Measurements from ENCODE around the gene HOXA3. TPM values are rescaled to one million over a fixed set of nuclear protein-coding genes. Genes with fewer than 3 reads are reported as not detected.

HOXA3 gene
- total RNA-seq, 1 experiment from 2014 or later = not detected

GRCh38 chr7:27178366-27178765 lies 26.0 kb upstream of the HOXA3 start:
- Mint-ChIP-seq H3K4me3 (no peak overlapping the region), H3K36me3 (no peaks in the 10 kb centered on the region), H3K9me3 (no peaks in the 10 kb centered on the region), H3K27ac (no peak overlapping the region), H3K4me1 (peaks cover 22% of the 10 kb centered on the region), H3K27me3 (ENCODE audit: low read depth) (peaks cover 99% of the 10 kb centered on the region)
- DNase-seq (ENCODE audit: low spot score) (no peak), ATAC-seq (no peak)
- ChIA-PET POLR2A (no interaction called here), CTCF (interaction anchor here (1.3 to 2.5 kb wide), 9 partner anchors 11 to 409 kb away, joined by 3 to 34 read pairs (median 19); partner anchors contain the start of genes HOXA13 and HOXA9)
- TF ChIP-seq NR2C2 (CRISPR knock-in tag; IDR thresholded peaks at IDR 0.05) (no peak), FOXP4 (CRISPR knock-in tag; IDR thresholded peaks at IDR 0.05) (no peak), ZNF281 (CRISPR knock-in tag; IDR thresholded peaks at IDR 0.05) (no peak), MXD4 (CRISPR knock-in tag; IDR thresholded peaks at IDR 0.05; ENCODE audit: borderline replicate concordance) (no peak), CTCF (IDR thresholded peaks at IDR 0.05) (no peak), STAT6 (CRISPR knock-in tag; conservative IDR thresholded peaks at IDR 0.05; ENCODE audit: low read depth) (no peak), ZNF121 (CRISPR knock-in tag; IDR thresholded peaks at IDR 0.05) (no peak), PRDM15 (CRISPR knock-in tag; IDR thresholded peaks at IDR 0.05) (no peak), NFYB (CRISPR knock-in tag; conservative IDR thresholded peaks at IDR 0.05; ENCODE audit: low read depth) (no peak), E2F1 (CRISPR knock-in tag; IDR thresholded peaks at IDR 0.05) (no peak), EMX1 (CRISPR knock-in tag; IDR thresholded peaks at IDR 0.05) (no peak), MYBL2 (CRISPR knock-in tag; IDR thresholded peaks at IDR 0.05) (no peak), PREB (CRISPR knock-in tag; IDR thresholded peaks at IDR 0.05; ENCODE audit: borderline replicate concordance) (no peak), E2F4 (CRISPR knock-in tag; IDR thresholded peaks at IDR 0.05; ENCODE audit: borderline replicate concordance, low read depth) (no peak)

Measured in WTC11 (cell line).